Dermis microvascular lymphatic vessel endothelial cell (primary cell): ENCODE measurements around the gene ANKRD9. TPM values are rescaled to one million over a fixed set of nuclear protein-coding genes. Genes with fewer than 3 reads are reported as not detected.
"Not testable (repeated sequence)": the region's sequence is repeated elsewhere in the genome, so short reads cannot be mapped to it uniquely, and the experiment has no call there.

Experiments
- DNase-seq, 2 donors: peaks; one replicate each; pipeline versions ENCODE4 v3.0.0 to v3.0.0-alpha.2; 2010; ENCODE audit warnings: low read depth in 2 of 2
- total RNA-seq: library from RNA; depleted of rRNA; stranded (reverse); fragments of >200 nt; gene quantifications from 2 replicates; pipeline ENCODE4 v1.2.1, GENCODE V29; 2014

Gene ANKRD9
- total RNA-seq, 1 donor from 2014 or later = 3.7 TPM

DNA sequence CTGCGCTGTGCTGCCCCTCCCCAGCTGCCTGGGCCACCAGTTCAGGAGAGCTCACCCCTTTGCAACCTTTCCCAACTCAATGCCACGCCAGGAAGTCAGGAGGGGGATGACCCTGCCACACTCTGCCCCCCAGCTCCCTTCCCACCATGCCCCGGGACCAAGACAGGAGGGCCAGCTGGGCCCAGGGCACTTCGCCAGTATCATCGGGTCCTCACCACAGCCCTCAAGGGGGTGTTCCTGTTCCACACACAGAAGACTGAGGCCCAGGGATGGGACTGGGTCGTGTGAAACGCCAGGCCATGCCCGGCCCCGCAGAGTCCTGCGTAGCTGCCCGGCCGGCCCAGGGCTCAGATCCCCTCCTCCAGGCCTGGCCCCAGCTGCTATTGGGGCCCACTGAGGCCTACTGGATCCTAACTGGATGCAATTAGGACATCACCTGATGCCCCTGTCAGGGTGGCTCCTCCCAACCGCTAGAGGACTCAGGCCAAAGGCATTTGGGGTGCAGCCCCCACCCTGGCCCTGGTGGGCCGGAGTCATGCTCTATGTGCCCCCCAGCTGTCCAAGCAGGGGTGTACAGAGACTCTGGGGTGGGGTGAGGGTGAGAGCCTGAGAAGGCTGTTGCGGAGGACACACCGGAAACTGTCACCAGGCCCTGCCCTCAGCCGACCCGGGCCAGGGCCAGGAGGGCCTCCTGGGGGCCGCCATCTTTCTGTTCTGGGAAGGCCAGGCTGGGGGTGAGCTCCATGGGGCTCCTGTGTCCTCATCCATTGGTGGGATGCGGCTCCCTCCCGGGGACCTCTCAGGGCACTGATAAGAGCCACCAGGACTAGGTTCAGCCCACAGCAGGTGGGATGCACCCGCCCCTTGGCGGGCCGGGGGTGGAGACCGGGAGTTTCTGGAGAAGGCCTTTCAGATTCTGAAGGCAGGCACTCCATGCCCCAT is 29.3 kb upstream of the ANKRD9 start:
- no peak for DNase-seq

DNA sequence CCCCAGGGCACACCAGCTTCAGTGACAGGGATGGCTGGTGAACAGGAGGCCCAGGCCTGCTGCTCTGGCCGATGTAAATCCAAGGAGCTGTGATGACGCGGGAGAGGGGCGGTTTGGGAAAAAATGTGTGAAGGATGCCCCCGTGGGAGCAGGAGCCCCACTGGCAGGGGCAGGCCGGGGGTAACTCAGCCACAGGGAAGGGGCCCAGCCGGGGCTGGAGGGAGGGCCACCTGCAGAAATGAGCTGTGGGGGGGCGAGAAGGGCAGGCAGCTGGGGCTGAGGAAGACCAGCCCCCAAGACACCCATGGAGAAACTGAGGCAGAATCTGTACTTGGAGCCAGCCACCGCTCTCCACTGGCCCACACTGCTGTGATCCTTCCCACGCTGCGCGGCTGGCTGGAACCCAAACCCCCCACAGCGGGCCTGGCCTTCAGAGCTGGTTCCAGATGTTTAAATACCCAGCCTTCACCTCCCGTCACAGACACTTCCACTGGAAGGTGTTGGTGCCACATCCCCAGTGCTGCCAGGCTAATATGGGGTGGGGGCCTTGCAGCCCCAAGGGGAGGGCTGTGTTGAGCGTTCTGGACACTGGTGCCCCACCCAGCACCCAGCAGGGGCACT is 28.5 kb upstream of the ANKRD9 start:
- DNase-seq = no peak

DNA sequence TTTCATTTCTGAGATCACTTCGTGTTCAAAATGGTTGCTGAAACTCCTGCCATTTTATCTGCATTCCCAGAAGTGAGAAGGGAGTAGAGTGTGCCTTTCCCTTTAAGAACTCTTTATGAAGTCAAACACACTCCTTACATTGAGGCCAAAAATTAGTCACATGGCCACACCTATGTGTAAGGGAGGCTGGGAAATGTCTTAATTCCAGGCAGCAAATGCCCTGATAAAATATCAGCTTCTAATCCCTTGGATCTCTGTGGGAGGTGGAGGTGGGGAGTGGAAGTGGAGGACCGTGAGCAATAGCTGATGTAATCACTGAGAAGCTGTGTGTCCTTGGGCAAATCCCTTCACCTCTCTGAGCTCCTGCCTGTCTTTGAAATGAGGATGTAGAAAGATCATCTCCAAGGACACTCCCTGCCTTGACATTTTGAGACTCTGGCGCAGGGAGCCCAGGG is 22.7 kb upstream of the ANKRD9 start:
- no peak for DNase-seq

DNA sequence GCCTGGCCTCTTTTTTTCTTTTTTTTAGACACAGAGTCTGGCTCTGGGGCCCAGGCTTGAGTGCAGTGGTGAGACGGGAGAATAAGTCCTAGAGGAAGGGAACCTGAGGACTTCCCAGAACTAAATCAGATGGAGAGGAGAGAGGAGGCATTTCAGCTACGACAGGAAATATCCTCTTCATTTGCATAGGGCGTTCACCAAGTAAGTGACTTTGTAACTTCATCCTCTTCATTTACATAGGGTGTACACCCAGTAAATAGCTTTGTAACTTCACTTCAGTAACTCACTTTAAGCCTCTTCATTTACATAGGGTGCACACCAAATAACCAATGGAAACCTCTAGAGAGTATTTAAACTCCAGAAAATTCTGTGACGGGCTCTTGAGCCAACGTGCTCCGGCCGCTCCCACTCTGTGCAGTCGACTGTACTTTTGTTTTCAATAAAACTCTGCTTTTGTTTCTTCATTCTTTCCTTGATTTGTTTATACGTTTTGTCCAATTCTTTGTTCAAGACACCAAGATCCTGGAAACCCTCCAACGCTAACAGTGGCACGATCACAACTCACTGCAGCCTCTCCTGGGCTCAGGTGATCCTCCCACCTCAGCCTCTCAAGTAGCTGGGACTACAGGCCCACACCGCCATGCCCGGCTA is 21.4 kb upstream of the ANKRD9 start:
- DNase-seq = no peak

DNA sequence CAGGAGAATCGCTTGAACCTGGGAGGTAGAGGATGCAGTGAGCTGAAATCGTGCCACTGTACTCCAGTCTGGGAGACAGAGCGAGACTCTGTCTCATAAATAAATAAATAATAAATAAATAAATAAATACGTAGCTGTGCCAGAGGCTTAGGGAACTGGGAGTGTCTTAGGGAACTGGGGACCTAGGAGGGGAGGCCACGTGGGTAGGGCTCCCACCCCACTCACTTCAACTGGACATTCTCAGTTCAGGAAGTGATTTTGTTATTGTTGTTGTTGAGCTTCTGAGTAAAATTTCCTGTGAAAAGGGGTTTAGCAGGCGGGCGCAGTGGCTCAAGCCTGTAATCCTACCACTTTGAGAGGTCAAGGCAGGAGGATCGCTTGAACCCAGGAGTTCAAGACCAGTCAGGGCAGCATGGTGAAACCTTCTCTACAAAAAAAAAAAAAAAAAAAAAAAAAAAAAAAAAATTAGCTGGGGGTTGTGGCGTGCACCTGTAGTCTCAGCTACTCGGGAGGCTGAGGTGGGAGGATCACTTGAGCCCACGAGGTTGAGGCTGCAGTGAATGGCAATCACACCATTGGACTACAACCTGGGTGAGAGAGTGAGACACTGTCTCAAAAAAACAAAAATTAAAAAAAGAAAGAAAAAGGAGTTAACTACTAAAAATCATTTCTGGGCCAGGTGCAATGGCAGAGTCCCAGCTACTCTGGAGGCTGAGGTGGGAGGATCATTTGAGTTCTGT is 19.0 kb upstream of the ANKRD9 start:
- DNase-seq = peak in 1 of 2 donors; percentile 65

DNA sequence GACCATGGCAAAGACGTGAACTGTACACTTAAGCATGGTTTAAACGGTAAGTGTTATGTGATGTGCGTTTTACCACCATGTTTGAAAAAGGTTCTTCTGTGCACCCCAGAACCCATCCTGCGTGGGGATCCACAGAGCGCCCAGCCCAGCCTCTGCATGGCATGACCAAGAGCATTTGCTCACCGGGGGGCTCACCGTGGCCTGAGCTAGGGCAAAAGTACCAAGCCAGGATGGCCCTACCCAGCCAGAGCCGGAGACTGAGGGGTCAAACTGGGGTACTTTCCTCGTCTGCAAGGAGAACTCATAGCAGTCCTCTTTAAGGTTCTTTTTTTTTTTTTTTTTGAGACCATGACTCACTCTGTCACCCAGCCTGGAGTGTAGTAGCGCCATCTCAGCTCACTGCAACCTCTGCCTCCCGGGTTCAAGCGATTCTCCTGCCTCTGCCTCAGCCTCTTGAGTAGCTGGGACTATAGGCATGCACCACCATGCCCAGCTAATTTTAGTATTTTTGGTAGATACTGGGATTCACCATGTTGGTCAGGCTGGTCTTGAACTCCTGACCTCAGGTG is 16.4 kb upstream of the ANKRD9 start:
- DNase-seq = no peak

DNA sequence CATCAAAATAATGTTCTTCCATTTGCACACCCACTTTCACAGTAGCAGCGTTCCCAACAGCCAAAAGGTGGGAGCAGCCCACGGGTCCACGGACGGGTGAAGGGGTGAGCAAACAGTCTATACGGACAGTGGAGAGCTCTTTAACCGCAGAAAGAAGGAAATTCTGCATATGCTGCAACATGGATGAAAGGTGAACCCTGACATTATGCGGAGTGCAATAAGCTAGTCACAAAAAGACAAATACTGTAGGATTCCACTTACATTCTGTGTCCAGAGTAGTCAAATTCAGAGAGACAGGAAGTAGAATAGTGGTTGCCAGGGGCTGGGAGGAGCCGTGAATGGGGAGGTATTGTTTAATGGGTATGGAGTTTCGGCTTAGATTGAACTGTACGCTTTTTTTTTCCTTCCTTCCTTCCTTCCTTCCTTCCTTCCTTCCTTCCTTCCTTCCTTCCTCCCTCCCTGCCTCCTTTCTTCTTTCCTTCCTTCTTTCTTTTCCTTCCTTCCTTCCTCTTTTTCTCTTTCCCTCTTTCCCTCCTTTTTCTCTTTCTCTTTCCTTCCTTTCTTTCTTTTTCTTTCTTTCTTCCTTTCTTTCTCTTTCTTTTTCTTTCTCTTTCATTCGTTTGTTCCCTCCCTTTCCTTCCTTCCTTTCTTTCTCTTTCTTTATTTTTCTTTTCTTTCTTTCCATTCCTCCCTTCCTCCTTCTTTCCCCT is 15.8 kb upstream of the ANKRD9 start:
- peak; percentile 30 to 52 for DNase-seq

DNA sequence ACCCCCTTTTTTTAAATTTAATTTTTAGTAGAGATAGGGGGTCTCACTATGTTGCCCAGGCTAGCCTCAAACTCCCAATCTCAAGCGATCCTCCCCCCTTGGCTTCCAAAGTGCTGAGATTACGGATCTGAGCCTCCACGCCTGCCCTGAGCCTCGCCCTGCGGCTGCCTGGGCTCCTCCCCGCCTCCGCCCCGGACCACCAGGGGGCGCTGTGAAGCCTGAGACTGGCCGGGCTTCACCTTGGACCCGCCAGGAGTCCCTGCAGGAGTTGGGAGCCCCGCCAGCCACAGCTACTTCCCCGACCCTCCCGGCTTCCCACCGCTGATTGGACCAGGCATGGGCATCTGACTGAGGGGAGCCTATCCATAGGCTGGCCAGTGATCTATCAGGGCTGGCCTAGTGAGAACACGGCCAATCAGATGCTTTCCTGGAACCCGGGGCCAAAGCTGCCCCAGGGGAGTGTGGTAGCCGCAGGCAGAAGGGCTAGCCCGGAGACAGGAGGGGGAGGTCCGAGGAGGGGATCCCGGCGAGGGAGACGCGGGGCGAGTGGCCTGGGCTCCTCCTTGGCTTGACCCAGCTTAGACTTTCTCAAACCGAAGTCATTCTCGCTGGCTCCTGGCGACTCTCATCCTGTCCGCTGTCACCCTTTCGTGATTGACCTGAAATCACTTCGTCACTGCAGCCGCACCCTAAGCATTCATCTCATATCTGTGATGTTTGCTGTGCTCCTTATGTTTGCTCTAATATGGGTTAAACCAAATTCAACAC is 15.1 kb upstream of the ANKRD9 start:
- peak; percentile 89 to 97 for DNase-seq

DNA sequence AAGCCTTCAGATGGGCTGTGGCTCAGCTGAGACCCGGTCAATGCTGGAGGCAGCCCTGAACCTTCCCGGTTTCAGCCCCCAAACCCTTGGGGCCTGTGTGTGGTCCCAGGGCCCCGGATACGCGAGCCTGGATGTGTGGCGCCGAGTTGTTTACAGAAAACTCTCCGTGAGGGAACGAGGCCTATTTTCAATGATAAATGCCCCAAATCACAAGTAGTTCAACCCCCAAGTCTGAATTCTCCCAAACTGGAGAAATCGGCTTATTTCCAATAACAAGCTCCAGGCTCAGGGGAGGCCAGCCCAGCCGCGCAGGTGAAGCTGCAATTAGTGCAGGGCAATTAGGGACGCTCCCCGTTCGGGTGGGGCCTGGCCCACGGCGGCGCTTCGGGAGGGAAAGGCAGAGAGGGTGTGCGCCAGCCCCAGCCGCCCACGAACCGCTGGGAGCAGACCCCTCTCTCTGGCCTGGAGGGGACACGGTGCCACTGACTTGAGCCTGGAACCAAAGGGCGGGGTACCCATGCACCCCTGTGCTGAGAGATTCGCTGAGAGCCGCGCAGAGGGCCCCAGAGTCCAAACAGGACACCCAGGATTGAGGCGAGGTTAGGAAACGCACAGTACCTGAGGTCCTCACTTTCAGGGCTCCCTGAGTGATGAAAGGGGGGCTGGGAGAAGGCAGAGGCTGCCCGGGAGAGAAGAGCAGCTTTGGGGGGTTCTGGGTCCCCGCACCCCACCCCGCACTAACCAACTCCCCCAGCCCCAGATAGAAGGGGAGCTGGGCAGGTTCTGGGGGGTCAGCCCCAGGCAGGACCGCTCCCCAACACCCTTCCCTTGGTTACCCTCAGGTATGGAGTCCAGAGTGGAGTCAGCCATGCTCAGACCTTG is 14.2 kb upstream of the ANKRD9 start:
- no peak for DNase-seq

DNA sequence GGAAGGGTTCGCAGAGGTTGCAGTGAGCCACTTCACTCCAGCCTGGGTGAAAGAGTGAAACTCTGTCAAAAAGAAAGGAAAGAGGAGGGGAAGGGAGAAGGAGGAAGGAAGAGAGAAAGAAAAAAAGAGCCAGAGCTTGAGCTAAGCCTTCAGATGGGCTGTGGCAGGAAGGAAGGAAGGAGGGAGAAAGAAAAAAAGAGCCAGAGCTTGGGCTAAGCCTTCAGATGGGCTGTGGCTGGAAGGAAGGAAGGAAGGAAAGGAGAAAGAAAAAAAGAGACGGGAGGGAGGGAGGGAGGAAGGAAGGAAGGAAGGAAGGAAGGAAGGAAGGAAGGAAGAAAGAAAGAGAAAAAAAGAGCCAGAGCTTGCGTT is 13.6 kb upstream of the ANKRD9 start:
- no peak for DNase-seq

DNA sequence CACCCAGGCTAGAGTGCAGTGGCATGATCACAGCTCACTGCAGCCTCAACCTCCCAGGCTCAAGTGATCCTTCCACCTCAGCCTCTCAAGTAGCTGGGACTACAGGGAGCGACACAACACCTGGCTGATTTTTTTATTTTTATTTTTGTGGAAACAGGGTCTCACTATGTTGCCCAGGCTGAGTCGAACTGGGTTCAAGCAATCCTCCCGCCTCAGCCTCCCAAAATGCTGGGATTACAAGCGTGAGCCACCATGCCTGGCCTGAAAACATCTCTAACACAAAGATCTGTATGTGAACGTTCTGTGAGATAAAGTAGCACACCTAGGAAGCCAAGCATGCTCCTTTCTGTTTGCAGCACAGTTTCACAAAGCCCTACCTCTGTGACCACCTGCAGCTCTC is 10.1 kb upstream of the ANKRD9 start:
- not testable (repeated sequence) for DNase-seq

DNA sequence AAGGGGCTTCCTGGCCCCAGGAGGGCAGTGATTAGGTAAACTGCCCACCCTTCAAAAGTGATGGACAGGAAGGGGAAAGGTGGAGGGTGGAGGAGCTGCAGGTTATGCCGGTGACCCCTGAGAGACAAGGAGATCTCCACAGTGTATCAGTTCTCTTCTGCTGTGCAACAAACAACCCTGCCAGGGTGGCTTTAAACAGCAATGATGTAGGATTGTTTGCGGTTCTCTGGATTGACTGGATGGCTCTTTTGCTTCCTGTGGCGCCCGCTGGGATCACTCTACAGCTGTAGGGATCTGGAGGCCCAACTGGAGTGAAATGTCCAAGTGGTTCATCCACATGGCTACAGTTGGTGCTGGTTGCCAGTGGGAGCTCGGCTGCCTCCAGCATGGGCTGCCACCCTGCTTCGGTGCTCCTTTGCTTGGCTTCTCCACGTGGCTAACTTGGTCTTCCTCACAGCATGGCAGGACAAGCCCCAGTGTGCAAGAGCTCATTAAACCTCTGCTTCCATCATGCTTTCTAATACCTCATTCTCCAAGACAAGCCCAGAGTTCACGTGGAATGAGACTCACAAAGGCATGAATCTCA is 8.6 kb upstream of the ANKRD9 start:
- no peak for DNase-seq

DNA sequence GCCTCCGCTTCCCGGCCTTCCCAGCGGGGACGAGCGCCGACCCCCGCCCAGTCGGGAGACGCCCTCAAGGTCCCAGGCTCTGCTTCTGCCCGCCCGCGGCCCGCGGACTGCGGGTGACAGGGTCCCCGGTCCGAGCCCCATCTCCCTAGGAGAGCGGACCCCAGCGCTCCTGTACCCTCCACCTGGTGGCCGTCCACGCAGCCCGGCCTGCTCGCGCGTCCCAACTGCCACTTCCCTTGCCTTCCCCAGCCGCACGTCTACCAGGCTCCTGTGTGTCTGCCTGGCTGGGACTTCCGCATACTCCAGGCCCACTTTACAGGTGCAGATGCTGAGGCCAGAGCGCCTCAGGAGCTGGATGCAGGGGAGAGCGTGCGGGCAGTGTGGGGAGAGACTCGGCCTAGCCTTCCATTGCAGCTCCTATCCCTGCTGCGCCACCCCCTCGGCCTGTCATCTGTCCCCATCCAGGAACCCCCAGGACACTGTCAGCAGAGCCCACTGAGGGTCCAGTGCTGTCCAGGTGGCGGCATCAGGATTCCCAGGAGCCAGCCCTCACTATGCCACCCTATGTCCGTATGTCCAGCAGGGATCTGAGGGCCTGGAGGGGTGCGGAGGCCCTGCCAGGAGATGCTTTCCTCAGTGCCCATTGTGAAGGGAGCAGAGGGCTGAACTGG is 8.0 kb upstream of the ANKRD9 start:
- no peak for DNase-seq

DNA sequence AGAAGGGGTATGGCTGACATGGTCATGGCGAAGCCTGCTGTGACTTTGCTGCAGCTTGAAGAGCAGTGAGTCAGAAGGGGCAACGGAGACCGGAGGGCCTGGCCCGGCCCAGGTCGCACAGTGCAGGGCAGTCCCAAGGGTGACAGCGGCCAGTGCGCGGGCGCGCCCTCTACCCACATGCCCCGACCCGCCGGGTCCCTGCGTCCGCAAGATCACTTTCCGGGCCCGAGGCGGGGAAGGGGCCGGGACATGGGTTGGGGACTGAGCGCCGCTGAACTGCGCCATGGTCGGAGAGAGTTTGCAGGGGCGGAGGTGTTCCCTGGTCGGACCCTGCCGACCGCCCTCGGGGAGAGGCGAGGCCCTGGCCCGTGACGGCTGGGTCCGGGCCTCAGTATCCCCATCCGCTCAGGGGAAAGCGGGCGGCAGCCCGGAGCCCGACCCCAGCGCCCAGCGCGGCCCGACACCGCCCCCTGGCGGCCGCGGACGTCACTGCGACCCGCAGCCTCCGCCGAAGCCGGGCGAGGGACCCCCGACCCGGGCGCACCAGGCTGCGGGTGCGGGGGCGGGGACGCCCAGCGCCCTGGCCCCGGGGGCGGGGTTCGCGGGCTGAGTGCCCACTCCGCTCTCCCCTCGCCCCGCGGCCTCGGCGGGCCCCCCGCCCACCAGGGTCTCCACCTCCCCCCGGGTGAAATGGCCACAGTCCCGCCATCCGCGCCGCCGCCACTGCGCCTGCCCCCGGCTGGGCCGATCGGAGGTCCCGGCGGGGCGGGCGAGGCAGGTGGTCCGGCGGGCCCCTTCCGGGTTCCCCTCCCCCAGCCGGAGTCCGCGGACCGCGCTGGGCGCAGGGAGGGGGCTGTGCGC is 7.2 kb upstream of the ANKRD9 start:
- peak in 1 of 2 donors; percentile 28 for DNase-seq

DNA sequence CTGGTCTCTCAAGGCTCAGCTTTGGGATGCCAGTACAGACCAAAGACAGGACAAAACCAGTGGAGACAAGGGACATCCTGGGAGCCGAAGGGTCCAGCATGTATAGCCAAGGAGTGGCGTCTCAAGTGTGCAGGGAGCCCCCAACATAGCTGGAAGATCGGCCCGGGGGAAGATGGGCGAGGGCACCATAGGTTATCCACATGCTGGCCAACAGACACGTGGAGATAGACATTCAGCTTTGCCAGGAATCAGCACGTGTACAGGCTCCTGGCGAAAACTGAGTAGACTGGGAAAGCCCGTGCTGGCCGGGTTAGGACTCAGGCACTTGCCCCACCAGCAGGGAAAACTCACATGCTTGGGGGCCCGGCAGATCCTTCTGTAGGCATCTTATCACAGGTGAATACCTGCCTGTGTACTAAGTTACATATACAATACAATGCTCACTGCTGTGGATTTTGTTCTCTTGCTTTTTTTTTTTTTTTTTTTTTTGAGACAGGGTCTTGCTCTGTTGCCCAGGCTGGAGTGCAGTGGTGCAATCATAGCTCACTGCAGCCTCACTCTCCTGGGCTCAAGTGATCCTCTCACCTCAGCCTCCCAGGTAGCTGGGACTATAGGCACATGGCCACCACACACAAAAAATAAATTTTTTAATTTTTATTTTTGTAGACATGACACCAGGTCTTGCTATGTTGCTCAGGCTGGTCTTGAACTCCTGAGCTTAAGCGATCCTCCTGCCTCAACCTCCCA is 5.6 kb upstream of the ANKRD9 start:
- no peak for DNase-seq
